Endothelial cell of hepatic sinusoid (primary cell): ENCODE results near the gene AMY1C.
"Not testable (repeated sequence)": the region's sequence is repeated elsewhere in the genome, so short reads cannot be mapped to it uniquely, and the experiment has no call there.

Experiments
- in situ Hi-C: cut with HindIII; loops from 2 replicates; pipeline ENCODE4 v1.10.0; 2017; ENCODE audit warnings: low sequenced_read_pairs

The AMY1C gene

DNA sequence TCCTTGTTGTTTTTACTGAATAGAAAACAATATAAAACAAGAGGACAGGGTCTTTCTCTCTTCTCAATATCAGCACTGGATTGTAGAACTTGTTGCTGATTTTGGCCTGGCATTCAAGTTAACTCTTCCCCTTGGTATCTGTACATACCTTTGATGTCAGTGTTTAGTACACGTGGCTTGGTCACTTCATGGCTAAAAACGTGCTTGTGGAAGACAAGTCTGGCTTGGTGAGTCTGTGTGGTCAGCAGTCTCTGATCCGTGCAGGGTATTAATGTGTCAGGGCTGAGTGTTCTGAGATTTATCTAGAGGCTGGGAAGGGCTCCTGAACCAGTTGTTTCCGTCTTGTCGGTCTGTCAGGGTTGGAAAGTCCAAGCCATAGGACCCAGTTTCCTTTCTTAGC, at the start of gene AMY1C:
Gene AMY1C (plus strand): TSS at position 301 of the 400 bp plus-strand sequence. CDS start 572 bp downstream, outside the sequence.
- in situ Hi-C loops: not testable (repeated sequence)

- in situ Hi-C loops: not testable (repeated sequence)
Measured at GRCh38 chr1:103700669-103701068, 49.0 kb upstream of the AMY1C start.

GRCh38 chr1:103701256-103701655, 48.4 kb upstream of the AMY1C start:
- in situ Hi-C loops: not testable (repeated sequence)

DNA sequence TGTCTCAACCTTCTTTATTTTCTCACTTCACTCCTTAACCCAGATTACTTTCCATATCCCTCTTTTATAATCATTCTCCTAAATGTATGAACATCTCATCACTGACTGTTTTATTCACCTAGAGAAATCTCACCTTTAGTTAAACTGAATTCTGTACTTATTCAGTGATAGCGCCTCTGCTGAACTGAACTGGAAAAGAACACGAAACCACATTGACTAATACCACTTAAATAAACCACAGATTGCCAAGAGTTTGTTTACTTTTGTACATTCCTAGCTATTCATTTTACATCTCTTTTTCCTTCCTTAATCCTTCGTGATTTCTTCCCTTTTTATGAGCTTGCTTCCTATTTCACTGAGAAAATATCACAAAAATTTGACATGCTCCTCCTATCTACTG, 42.0 kb upstream of the AMY1C start:
- in situ Hi-C loops: not testable (repeated sequence)

GRCh38 chr1:103710381-103710780, 39.3 kb upstream of the AMY1C start:
- in situ Hi-C loops: not testable (repeated sequence)

GRCh38 chr1:103717404-103717803, 32.3 kb upstream of the AMY1C start:
- in situ Hi-C loops: not testable (repeated sequence)

DNA sequence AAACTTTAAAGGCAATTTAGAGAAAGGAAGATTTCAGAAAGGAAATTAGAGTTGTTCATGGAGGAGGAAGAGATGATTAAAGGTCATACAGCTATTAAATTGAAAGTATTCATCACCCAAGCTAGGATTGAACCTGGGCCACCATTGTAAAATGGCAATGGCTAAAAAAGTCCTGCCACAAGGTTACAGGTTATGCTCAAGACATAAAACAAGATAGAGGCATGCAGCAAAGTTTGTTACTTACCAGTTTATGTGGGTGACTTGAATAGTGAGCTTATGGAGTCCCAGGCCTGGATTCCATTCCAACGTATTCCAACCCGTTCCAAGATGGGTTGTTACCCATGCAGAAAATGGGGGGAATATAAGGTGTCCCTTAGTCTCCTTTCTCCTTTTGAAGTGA, 28.2 kb upstream of the AMY1C start:
- in situ Hi-C loops: not testable (repeated sequence)

- in situ Hi-C loops: not testable (repeated sequence)
Measured at GRCh38 chr1:103735334-103735733, 14.4 kb upstream of the AMY1C start.

GRCh38 chr1:103738031-103738430, 11.7 kb upstream of the AMY1C start:
- in situ Hi-C loops: not testable (repeated sequence)

GRCh38 chr1:103744449-103744848, 5.2 kb upstream of the AMY1C start:
- in situ Hi-C loops: not testable (repeated sequence)

DNA sequence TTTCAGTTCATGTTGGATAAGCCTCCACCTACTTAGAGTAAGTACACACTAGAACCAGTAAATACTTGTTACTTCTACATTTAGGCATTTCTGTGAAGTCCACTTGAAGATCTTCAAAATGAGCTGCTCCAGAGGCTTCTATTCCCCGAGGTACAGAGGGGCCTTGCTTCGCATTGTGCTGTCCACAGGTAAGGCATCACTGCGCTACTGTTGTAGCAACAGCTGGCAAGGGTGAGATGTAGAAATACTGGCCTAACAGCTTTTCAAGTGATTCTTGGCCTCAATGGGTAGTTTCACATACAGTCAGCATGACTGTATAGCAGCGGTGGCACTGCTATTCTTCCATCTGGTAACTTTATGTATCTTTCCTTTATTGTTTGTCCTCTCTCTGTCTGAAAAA, 4.7 kb upstream of the AMY1C start:
- in situ Hi-C loops: not testable (repeated sequence)

GRCh38 chr1:103748273-103748672, 1.4 kb upstream of the AMY1C start:
- in situ Hi-C loops: not testable (repeated sequence)

GRCh38 chr1:103761896-103762295, 12.2 kb downstream of the AMY1C start:
- in situ Hi-C loops: no loop called here

DNA sequence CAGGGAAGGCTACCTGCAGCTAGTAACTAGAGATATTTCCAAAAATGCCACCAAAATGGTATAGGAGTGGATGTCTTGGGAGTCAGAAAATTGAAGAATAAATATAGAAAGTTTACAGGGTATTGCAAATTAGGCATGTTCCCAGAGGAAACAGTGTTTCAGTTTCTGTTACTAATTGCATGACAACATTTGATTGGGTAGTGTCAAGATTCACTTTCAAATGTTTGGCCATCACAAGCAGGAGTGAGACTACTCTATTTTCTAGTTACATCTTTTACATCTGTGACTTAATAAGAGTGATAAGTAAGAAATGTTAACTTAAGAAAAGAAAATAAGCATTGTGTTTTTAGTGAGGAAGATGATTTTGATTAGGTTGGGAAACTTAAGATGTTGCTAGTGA, 30.2 kb downstream of the AMY1C start:
- in situ Hi-C loops: no loop called here

DNA sequence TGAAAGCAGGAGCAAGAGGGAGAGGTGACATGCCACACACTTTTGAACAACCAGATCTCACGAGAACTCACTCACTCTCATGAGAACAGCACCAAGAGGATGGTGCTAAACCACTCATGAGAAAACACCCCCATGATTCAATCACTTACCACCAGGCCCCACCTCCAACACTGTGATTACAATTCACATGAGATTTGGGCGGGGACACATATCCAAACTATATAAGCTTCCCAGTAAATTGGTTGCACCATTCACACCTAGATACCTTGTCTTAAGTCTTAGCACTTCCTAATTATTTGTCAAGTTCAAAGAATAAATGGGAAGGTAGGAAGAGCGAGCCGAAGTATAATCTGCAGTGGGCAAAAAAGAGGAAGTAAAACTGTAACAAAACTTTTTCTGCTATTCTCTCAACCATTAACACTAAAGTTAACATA, 34.3 kb downstream of the AMY1C start:
- in situ Hi-C loops: no loop called here

- in situ Hi-C loops: no loop called here
Measured at GRCh38 chr1:103788377-103788776, 38.7 kb downstream of the AMY1C start.

- in situ Hi-C loops: no loop called here
Measured at GRCh38 chr1:103790172-103790571, 40.5 kb downstream of the AMY1C start.
